Activated T-cell treated with anti-CD3 and anti-CD28 coated beads, Interleukin-2, amount 50 U/mL, for 24 hours (primary cell): ENCODE measurements around the gene JAK1.

Experiments
- DNase-seq: peaks from one replicate; pipeline ENCODE4 v3.0.0-alpha.2; 2020
- H3K27ac Mint-ChIP-seq: 2 replicates; pipeline ENCODE4 v1.8.0; 2020; ENCODE audit warnings: mild to moderate bottlenecking, mixed read lengths
- H3K27me3 Mint-ChIP-seq: 2 replicates; pipeline ENCODE4 v1.8.0; 2020; ENCODE audit warnings: mixed read lengths
- H3K36me3 Mint-ChIP-seq: 2 replicates; pipeline ENCODE4 v1.8.0; 2020; ENCODE audit warnings: low read depth, mixed read lengths
- H3K4me1 Mint-ChIP-seq: 2 replicates; pipeline ENCODE4 v1.8.0; 2020; ENCODE audit warnings: low read depth, mixed read lengths
- H3K4me3 Mint-ChIP-seq: 2 replicates; pipeline ENCODE4 v1.8.0; 2020; ENCODE audit warnings: mild to moderate bottlenecking, moderate library complexity, mixed read lengths
- H3K9me3 Mint-ChIP-seq: 2 replicates; pipeline ENCODE4 v1.8.0; 2020; ENCODE audit warnings: mixed read lengths

The JAK1 gene

DNA sequence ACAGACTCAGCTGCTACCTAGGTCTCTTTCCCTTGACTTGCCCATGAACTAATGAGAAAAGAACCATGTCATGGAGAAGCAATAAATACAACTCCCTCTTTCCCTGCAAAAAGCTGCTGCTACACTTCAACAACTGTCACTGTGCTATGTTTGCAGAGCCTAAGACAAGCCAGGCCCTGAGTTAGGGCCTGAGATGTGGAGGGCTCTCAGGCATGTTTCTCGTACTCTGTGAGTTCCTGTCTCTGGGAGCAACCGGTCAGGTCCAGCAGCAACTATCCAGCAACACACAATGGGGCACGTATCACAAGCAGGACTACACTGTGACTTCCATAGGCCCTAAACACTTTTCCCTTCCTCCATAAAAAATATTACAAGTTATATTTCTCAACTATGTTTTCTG is 91.7 kb downstream of the JAK1 start:
- Mint-ChIP-seq H3K9me3 (no peaks in the 10 kb centered on the region), H3K4me3 (no peak overlapping the region), H3K4me1 (peaks cover 56% of the 10 kb centered on the region), H3K36me3 (peaks cover 94% of the 10 kb centered on the region), H3K27me3 (no peaks in the 10 kb centered on the region), H3K27ac (no peak overlapping the region)
- no peak for DNase-seq

DNA sequence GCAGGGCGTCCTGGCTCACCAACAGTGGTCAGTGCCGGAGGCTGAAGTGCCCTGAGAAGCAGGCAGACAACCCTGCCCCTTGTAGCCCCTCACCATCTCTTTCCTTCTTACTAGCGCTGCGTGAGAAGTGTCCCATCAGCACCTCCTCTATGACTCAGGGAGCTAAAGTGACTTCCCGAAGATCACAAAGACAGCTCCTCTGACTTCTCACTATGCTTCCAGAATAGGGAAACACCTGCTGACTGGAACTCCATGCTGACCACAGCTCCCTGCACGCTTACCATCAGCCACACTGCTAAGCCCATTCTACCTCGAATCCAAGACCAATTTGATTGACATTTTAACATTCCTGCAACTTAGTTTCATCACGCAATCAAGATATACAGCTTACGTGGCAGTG is 92.8 kb downstream of the JAK1 start:
- H3K36me3 Mint-ChIP-seq, result peaks cover 97% of the 10 kb centered on the region
- no peak overlapping the region for H3K27ac Mint-ChIP-seq
- no peaks in the 10 kb centered on the region for H3K9me3 Mint-ChIP-seq
- peaks cover 46% of the 10 kb centered on the region for H3K4me1 Mint-ChIP-seq
- DNase-seq, result no peak
- H3K27me3 Mint-ChIP-seq, result no peaks in the 10 kb centered on the region
- no peak overlapping the region for H3K4me3 Mint-ChIP-seq

- no peak overlapping the region for H3K4me3 Mint-ChIP-seq
- no peak overlapping the region for H3K27ac Mint-ChIP-seq
- H3K27me3 Mint-ChIP-seq, result no peaks in the 10 kb centered on the region
- peaks cover 99% of the 10 kb centered on the region for H3K36me3 Mint-ChIP-seq
- DNase-seq, result no peak
- no peaks in the 10 kb centered on the region for H3K9me3 Mint-ChIP-seq
- H3K4me1 Mint-ChIP-seq, result peaks cover 33% of the 10 kb centered on the region
Measured at GRCh38 chr1:64872067-64872466, 94.3 kb downstream of the JAK1 start.

DNA sequence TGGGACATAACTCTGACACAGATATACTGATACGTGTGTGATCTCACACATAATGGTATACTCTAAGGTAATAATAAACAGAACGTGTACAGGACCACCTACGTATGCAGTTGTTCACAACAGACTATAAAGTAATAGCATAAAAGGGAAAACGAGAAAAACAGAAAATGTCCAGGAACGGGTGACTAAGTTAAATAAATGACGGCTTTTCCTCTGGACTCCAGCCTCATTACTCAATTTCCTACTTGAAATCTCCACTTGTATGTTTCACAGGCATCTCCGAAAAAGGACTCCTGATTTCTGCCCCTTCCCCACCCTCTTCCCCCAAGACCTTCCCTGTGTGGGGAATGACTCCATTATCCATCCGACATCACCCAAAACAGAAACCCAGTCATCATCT is 95.1 kb downstream of the JAK1 start:
- peaks cover 25% of the 10 kb centered on the region for H3K4me1 Mint-ChIP-seq
- H3K27me3 Mint-ChIP-seq, result no peaks in the 10 kb centered on the region
- no peak overlapping the region for H3K4me3 Mint-ChIP-seq
- peaks cover 96% of the 10 kb centered on the region for H3K36me3 Mint-ChIP-seq
- H3K9me3 Mint-ChIP-seq, result no peaks in the 10 kb centered on the region
- DNase-seq, result no peak
- H3K27ac Mint-ChIP-seq, result peak overlapping the region; percentile 7

GRCh38 chr1:64867266-64867665 is 99.1 kb downstream of the JAK1 start:
- Mint-ChIP-seq H3K4me1 (peaks cover 25% of the 10 kb centered on the region), H3K27me3 (no peaks in the 10 kb centered on the region), H3K9me3 (no peaks in the 10 kb centered on the region), H3K36me3 (peaks cover 88% of the 10 kb centered on the region), H3K27ac (no peak overlapping the region), H3K4me3 (no peak overlapping the region)
- no peak for DNase-seq

GRCh38 chr1:64866689-64867088 is 99.7 kb downstream of the JAK1 start:
- peaks cover 88% of the 10 kb centered on the region for H3K36me3 Mint-ChIP-seq
- no peaks in the 10 kb centered on the region for H3K9me3 Mint-ChIP-seq
- H3K4me1 Mint-ChIP-seq, result peaks cover 25% of the 10 kb centered on the region
- H3K27ac Mint-ChIP-seq, result no peak overlapping the region
- no peak overlapping the region for H3K4me3 Mint-ChIP-seq
- no peaks in the 10 kb centered on the region for H3K27me3 Mint-ChIP-seq
- no peak for DNase-seq

GRCh38 chr1:64865105-64865757 is 101.1 kb downstream of the JAK1 start:
- DNase-seq, result no peak
- peaks cover 84% of the 10 kb centered on the region for H3K36me3 Mint-ChIP-seq
- peak overlapping the region; percentile 89 for H3K27ac Mint-ChIP-seq
- peak overlapping the region; percentile 14 for H3K4me3 Mint-ChIP-seq
- H3K4me1 Mint-ChIP-seq, result peaks cover 31% of the 10 kb centered on the region
- H3K27me3 Mint-ChIP-seq, result no peaks in the 10 kb centered on the region
- no peaks in the 10 kb centered on the region for H3K9me3 Mint-ChIP-seq

DNA sequence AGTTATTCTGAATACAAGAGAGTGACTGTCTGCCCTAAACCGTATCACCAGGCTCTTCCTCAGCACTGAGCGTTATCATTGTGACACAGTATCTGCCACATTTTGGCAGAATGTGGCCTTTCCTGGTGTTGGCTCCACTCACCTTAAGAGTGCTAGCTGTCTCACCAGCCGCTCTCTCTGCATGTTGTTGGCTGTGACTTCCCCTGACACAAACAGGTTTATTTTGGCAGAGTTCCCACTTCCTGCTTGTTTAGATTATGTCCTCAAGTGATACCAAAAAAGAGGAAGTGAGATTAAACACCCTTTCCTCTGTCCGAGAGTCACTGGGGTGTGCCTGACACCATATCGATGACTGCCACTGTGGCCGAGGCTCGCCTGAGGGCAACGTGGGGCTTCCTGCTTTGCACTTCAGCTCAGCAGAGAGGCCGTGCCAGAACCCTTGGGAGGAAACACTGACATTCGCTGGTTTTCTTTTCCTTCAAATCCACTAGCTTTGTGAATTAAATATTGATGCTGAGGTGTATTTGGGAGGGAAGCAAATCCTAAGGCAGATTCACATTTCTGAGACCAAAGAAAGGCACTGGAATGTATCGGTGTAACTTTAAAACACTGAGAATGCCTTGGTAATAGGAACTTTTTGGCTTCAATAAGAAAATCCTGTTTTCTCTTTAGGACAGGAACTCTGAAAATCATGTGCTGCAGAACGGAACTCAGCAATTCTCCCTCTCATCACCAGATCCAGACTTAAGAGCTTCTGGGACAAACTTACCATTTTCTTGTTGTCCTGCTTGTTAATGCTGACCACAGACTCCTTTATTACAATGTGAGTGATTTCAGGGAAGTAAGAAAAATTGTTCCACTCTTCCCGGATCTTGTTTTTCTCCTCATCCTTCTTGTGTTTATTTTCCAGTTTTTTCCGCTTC is 102.1 kb downstream of the JAK1 start:
- Mint-ChIP-seq H3K36me3 (peaks cover 84% of the 10 kb centered on the region), H3K4me1 (peaks cover 31% of the 10 kb centered on the region), H3K9me3 (no peaks in the 10 kb centered on the region), H3K27ac (peak overlapping the region; percentile 89), H3K4me3 (peak overlapping the region; percentile 14), H3K27me3 (no peaks in the 10 kb centered on the region)
- peak; percentile 53 for DNase-seq

- DNase-seq, result no peak
- peak overlapping the region; percentile 76 for H3K27ac Mint-ChIP-seq
- H3K4me3 Mint-ChIP-seq, result no peak overlapping the region
- peaks cover 31% of the 10 kb centered on the region for H3K4me1 Mint-ChIP-seq
- H3K27me3 Mint-ChIP-seq, result no peaks in the 10 kb centered on the region
- H3K9me3 Mint-ChIP-seq, result no peaks in the 10 kb centered on the region
- peaks cover 84% of the 10 kb centered on the region for H3K36me3 Mint-ChIP-seq
Measured at GRCh38 chr1:64861611-64862010, 104.7 kb downstream of the JAK1 start.

- Mint-ChIP-seq H3K27me3 (no peaks in the 10 kb centered on the region), H3K27ac (peak overlapping the region; percentile 28), H3K9me3 (no peaks in the 10 kb centered on the region), H3K4me3 (no peak overlapping the region), H3K4me1 (peaks cover 11% of the 10 kb centered on the region), H3K36me3 (peaks cover 95% of the 10 kb centered on the region)
- no peak for DNase-seq
Measured at GRCh38 chr1:64857347-64857746, 109.0 kb downstream of the JAK1 start.

- H3K27me3 Mint-ChIP-seq, result no peaks in the 10 kb centered on the region
- no peaks in the 10 kb centered on the region for H3K9me3 Mint-ChIP-seq
- peak overlapping the region; percentile 28 for H3K27ac Mint-ChIP-seq
- no peak overlapping the region for H3K4me3 Mint-ChIP-seq
- peaks cover 95% of the 10 kb centered on the region for H3K36me3 Mint-ChIP-seq
- H3K4me1 Mint-ChIP-seq, result peaks cover 7% of the 10 kb centered on the region
- no peak for DNase-seq
Measured at GRCh38 chr1:64856553-64856952, 109.8 kb downstream of the JAK1 start.

DNA sequence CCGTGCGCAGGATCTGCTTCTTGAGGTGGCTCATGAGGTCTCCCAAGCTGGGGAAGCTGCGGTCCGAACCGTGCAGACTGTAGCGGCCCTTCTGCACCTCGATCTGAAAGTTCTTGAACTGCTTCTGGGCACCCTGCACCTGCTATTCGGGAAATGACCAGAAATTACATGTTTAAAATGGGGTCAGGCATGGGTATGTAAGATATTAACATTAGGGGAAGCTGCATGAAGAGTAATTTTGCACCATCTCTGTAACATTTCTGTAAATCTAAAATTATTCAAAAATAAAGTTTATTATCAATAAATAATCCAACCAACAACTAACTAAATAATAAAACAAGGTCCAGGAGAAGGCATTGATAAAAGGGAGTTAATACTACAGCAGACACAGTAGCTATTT is 110.8 kb downstream of the JAK1 start:
- H3K4me3 Mint-ChIP-seq, result no peak overlapping the region
- H3K27ac Mint-ChIP-seq, result no peak overlapping the region
- no peaks in the 10 kb centered on the region for H3K4me1 Mint-ChIP-seq
- H3K9me3 Mint-ChIP-seq, result no peaks in the 10 kb centered on the region
- H3K36me3 Mint-ChIP-seq, result peaks cover 97% of the 10 kb centered on the region
- DNase-seq, result no peak
- H3K27me3 Mint-ChIP-seq, result no peaks in the 10 kb centered on the region

DNA sequence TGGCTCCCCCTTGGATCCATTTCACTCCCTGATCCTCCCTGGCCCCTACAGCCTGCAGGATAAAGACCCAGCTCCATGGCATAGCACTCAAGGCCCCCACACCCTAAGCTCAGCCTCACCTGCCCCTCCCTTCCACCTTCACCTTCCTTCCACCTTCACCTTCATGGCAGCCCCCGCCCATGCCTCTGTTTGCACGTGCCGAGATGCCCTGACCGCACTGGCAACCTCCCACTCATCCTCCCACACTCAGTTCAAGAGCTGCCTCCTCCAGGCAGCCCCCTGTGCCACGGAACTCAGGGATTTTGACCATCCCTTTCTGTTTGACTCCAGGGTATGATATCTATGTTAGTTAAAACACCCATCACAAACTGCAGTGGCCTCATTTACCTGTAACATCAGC is 111.7 kb downstream of the JAK1 start:
- peaks cover 100% of the 10 kb centered on the region for H3K36me3 Mint-ChIP-seq
- no peaks in the 10 kb centered on the region for H3K9me3 Mint-ChIP-seq
- no peaks in the 10 kb centered on the region for H3K27me3 Mint-ChIP-seq
- no peak overlapping the region for H3K4me3 Mint-ChIP-seq
- no peaks in the 10 kb centered on the region for H3K4me1 Mint-ChIP-seq
- H3K27ac Mint-ChIP-seq, result peak overlapping the region; percentile 55
- no peak for DNase-seq

- Mint-ChIP-seq H3K4me3 (no peak overlapping the region), H3K27ac (peak overlapping the region; percentile 10), H3K4me1 (no peaks in the 10 kb centered on the region)
Measured at GRCh38 chr1:64851664-64852063, 114.7 kb downstream of the JAK1 start.

DNA sequence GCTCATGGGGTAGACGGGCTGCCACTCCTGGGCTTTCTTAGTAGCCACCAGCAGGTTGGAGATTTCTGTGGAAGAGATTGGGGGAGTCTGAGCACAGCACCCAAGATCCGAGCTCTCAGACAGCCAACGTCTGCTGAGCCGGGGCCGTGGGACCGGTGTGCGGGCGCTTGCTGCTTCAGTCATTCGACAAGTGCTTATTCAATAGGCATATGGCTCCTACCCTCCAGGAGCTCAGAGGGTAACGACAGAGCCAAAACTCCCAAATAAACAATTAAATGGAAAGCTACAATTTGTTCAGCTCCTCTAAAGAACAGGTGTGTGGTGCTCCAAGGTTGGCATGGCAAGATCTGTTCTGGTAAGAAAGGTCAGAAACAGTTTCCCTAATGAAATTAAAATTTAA is 115.5 kb downstream of the JAK1 start:
- no peaks in the 10 kb centered on the region for H3K27me3 Mint-ChIP-seq
- no peak overlapping the region for H3K4me3 Mint-ChIP-seq
- H3K36me3 Mint-ChIP-seq, result peaks cover 99% of the 10 kb centered on the region
- H3K27ac Mint-ChIP-seq, result peak overlapping the region; percentile 67
- H3K4me1 Mint-ChIP-seq, result no peaks in the 10 kb centered on the region
- no peaks in the 10 kb centered on the region for H3K9me3 Mint-ChIP-seq
- no peak for DNase-seq

More at GRCh38 chr1:64851664-64852063, 114.7 kb downstream of the JAK1 start:
- Mint-ChIP-seq H3K36me3 (peaks cover 99% of the 10 kb centered on the region), H3K9me3 (no peaks in the 10 kb centered on the region), H3K27me3 (no peaks in the 10 kb centered on the region)
- no peak for DNase-seq
